B cell (primary cell): Measurements from ENCODE around the gene TRIB2. TPM values are rescaled to one million over a fixed set of nuclear protein-coding genes. Genes with fewer than 3 reads are reported as not detected.

Experiments used
- ATAC-seq: fragments of 200-7000 bp; cut with Tn5 transposase; one replicate; pipeline ENCODE4 v1.10.0; 2021; ENCODE audit warnings: low read depth, mild to moderate bottlenecking, moderate number of reproducible peaks, moderate library complexity
- CTCF ChIA-PET: fragments of 350-600 bp; sonication (Branson Sonifier 250); formaldehyde crosslinking; loops from one replicate; lab custom pipeline; 2021; ENCODE audit warnings: antibody characterized with exemption, inconsistent platforms; lab: Charles Lee
- POLR2A ChIA-PET: fragments of 350-600 bp; sonication (Branson Sonifier 250); formaldehyde crosslinking; loops from one replicate; lab custom pipeline; 2021; ENCODE audit warnings: antibody characterized with exemption; lab: Charles Lee
- DNase-seq: peaks from one replicate; pipeline ENCODE4 v3.0.0; 2013
- H2AFZ ChIP-seq: 2 replicates; pipeline ENCODE4 v1.6.1; 2012; ENCODE audit warnings: mild to moderate bottlenecking, low read depth, low read length; ENCODE audit not compliant: insufficient read depth, poor library complexity, severe bottlenecking
- H3K27ac ChIP-seq, 2 donors: 1 replicate in 1 of 2; 2 replicates in 1 of 2; pipeline ENCODE4 v1.5.1; 2012 to 2013; ENCODE audit warnings: low read length in 2 of 2, mild to moderate bottlenecking in 2 of 2, moderate library complexity in 1 of 2
- H3K27me3 ChIP-seq, 4 experiments: fragments of 200-600 bp in 1 of 4; sonication (generic) in 1 of 4; replicated peaks in 1 of 4; 1 replicate in 2 of 4; 2 replicates in 2 of 4; pipeline versions ENCODE4 v1.6.1 to v1.7.0; 2013 to 2016; ENCODE audit warnings: low read length in 3 of 4, mild to moderate bottlenecking in 2 of 4, mixed read lengths in 1 of 4, moderate library complexity in 1 of 4; ENCODE audit not compliant: insufficient read depth in 4 of 4, control insufficient read depth in 3 of 4; ENCODE audit errors: control extremely low read depth in 1 of 4
- H3K36me3 ChIP-seq, 2 experiments: replicated peaks in 1 of 2; 1 replicate in 1 of 2; 2 replicates in 1 of 2; pipeline versions ENCODE4 v1.6.1 to v1.7.1; 2013; ENCODE audit warnings: low read length in 1 of 2; ENCODE audit not compliant: insufficient read depth in 2 of 2, control insufficient read depth in 1 of 2; ENCODE audit errors: control extremely low read depth in 1 of 2, extremely low read depth in 1 of 2
- H3K4me1 ChIP-seq, 2 donors: fragments of 200-600 bp in 1 of 2; sonication (generic) in 1 of 2; 1 replicate in 1 of 2; 2 replicates in 1 of 2; pipeline versions ENCODE4 v1.5.1 to v1.6.1; 2013 to 2017; ENCODE audit warnings: low read length in 2 of 2; ENCODE audit not compliant: control insufficient read depth in 2 of 2, insufficient read depth in 2 of 2
- H3K4me2 ChIP-seq: replicated peaks from 2 replicates; pipeline ENCODE3; 2012; ENCODE audit warnings: mild to moderate bottlenecking, low read depth, low read length; ENCODE audit not compliant: poor library complexity, severe bottlenecking
- H3K4me3 ChIP-seq, 5 experiments: fragments of 200-600 bp in 1 of 5; sonication (generic) in 1 of 5; 1 replicate in 3 of 5; 2 replicates in 2 of 5; pipeline versions ENCODE4 v1.5.1 to v1.7.0; 2011 to 2016; ENCODE audit warnings: low read length in 4 of 5, mild to moderate bottlenecking in 4 of 5, low read depth in 2 of 5, control low read depth in 1 of 5, moderate library complexity in 1 of 5; ENCODE audit not compliant: insufficient read depth in 1 of 5; ENCODE audit errors: control extremely low read depth in 1 of 5, extremely low read depth in 1 of 5
- H3K79me2 ChIP-seq: fragments of 200-600 bp; sonication (generic); one replicate; pipeline ENCODE4 v1.6.0; 2016; ENCODE audit warnings: low read length; ENCODE audit not compliant: control insufficient read depth, insufficient read depth
- H3K9ac ChIP-seq: fragments of 200-600 bp; sonication (generic); 2 replicates; pipeline ENCODE4 v1.6.1; 2017; ENCODE audit warnings: mild to moderate bottlenecking, low read length, moderate library complexity
- H3K9me3 ChIP-seq, 3 donors: one replicate each; pipeline versions ENCODE4 v1.6.1 to v1.7.1; 2013; ENCODE audit warnings: low read length in 2 of 3; ENCODE audit not compliant: control insufficient read depth in 2 of 3, insufficient read depth in 1 of 3; ENCODE audit errors: control extremely low read depth in 1 of 3
- H4K20me1 ChIP-seq: 2 replicates; pipeline ENCODE4 v1.6.0; 2012; ENCODE audit warnings: mild to moderate bottlenecking, low read length; ENCODE audit not compliant: insufficient read depth, control insufficient read depth, poor library complexity, severe bottlenecking
- H3K27ac Mint-ChIP-seq: one replicate; pipeline ENCODE4 v1.8.0; 2021; ENCODE audit warnings: mixed read lengths
- H3K27me3 Mint-ChIP-seq: one replicate; pipeline ENCODE4 v1.8.0; 2021; ENCODE audit warnings: mixed read lengths
- H3K4me1 Mint-ChIP-seq: one replicate; pipeline ENCODE4 v1.8.0; 2021; ENCODE audit warnings: mixed read lengths
- H3K4me3 Mint-ChIP-seq: one replicate; pipeline ENCODE4 v1.8.0; 2021; ENCODE audit warnings: mixed read lengths
- H3K9me3 Mint-ChIP-seq: one replicate; pipeline ENCODE4 v1.8.0; 2022; ENCODE audit warnings: mixed read lengths; ENCODE audit not compliant: insufficient read depth
- EZH2 ChIP-seq: IDR thresholded peaks from 2 replicates; pipeline ENCODE4 v1.6.1; 2012; ENCODE audit warnings: borderline replicate concordance, low read depth, mild to moderate bottlenecking, moderate library complexity, low read length; ENCODE audit not compliant: insufficient read depth, poor library complexity, severe bottlenecking
- WGBS: methylation state at CpG from one replicate; pipeline ENCODE4 v1.1.5; 2013; ENCODE audit warnings: missing lambda C conversion rate; ENCODE audit not compliant: insufficient coverage; 5-methylcytosine and 5-hydroxymethylcytosine counted together
- intact Hi-C: fragments of 100-400 bp; cut with micrococcal nuclease; formaldehyde crosslinking; loops from one replicate; pipeline ENCODE4 v1.10.0; 2022
- polyA plus RNA-seq: library from polyadenylated mRNA; depleted of rRNA; stranded (reverse); fragments of >200 nt; gene quantifications from 2 replicates; pipeline ENCODE4 v1.2.3, GENCODE V29; 2012
- total RNA-seq, 2 donors: library from RNA; stranded (reverse); fragments of 120-200 nt in 1 of 2; gene quantifications; 1 replicate in 1 of 2; 2 replicates in 1 of 2; pipeline versions ENCODE4 v1.2.3 to v1.2.4, GENCODE V29; 2013 to 2022
- TF ChIP-seq, protein P1 (sequence below): fragments of 200-600 bp; IDR thresholded peaks from one replicate; pipeline ENCODE4 v1.8.0; 2022; ENCODE audit warnings: antibody characterized with exemption, mild to moderate bottlenecking

Gene TRIB2
- total and polyA plus RNA-seq, 2 donors (not counting 1 experiment from before 2014, with no cell fraction given) = 36.3 to 117 TPM

DNA sequence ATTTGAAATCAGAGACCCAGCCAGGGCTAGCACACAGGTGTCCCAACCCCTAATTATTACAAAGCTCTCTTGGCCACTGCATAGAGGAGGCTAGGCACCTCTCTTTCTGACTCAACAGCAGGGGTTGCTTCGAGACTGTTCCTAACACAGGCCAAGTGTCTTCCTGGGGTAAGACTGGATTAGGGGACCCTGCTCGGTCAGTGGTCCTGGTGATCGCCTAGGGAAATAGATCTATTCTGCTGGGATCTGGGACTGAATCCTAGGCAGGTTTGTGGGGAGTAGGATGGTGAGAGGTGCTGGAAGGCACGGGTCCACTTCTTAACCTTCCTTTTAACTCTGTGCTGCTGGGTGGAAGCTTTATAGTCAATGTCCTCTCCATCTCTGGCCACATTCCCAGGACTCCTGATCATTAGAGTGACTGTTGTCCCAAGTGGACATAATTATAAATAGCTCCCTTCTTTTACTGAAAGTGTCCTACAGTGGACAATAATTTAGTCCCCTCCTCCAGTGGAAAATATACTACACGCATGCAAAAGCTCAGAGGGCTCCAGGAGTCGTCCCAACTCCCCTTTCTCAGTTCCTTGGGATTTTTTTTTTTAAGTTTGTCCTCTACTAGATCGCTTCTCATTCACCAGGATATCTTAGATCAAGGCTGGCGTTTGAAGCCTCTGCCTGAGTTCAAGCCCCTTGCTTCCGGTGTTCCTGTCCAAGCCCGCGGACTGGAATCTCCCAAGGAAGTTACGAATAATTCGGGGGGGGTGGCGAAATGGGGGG is 1.3 kb upstream of the TRIB2 start:
- Histone ChIP-seq H3K4me1 (peaks cover 27 to 35% of the 10 kb centered on the region in 2 donors), H3K27me3 (no peaks in the 10 kb centered on the region), H3K4me2 (peak overlapping the region; percentile 97), H3K27ac (peak overlapping the region in 1 of 2 donors; percentile 46), H4K20me1 (peaks cover 10% of the 10 kb centered on the region), H3K36me3 (no peaks in the 10 kb centered on the region), H2AFZ (peak overlapping the region; percentile 99), H3K9ac (peak overlapping the region; percentile 92), H3K4me3 (peak overlapping the region in 4 of 5 experiments; percentile 56 to 99 (median 76)), H3K79me2 (peaks cover 35% of the 10 kb centered on the region), H3K9me3 (no peaks in the 10 kb centered on the region)
- ATAC-seq (no peak), DNase-seq (no peak)
- Mint-ChIP-seq H3K27ac (peak overlapping the region; percentile 90), H3K4me3 (peak overlapping the region; percentile 93), H3K9me3 (no peaks in the 10 kb centered on the region), H3K27me3 (no peaks in the 10 kb centered on the region), H3K4me1 (peaks cover 46% of the 10 kb centered on the region)
- CTCF ChIA-PET = interaction anchor here (0.5 to 4.5 kb wide), 44 partner anchors 8 to 1023 kb away, joined by 3 to 71 read pairs (median 5); no protein-coding TSS in a partner anchor
- WGBS = 30% methylated on average over 10 of the region's 14 CpGs
- POLR2A ChIA-PET = interaction anchor here (0.9 to 4.1 kb wide), 4 partner anchors 10 to 961 kb away, joined by 3 to 24 read pairs (median 6); no protein-coding TSS in a partner anchor
- no peak for TF ChIP-seq EZH2
- TF ChIP-seq, protein P1, sequence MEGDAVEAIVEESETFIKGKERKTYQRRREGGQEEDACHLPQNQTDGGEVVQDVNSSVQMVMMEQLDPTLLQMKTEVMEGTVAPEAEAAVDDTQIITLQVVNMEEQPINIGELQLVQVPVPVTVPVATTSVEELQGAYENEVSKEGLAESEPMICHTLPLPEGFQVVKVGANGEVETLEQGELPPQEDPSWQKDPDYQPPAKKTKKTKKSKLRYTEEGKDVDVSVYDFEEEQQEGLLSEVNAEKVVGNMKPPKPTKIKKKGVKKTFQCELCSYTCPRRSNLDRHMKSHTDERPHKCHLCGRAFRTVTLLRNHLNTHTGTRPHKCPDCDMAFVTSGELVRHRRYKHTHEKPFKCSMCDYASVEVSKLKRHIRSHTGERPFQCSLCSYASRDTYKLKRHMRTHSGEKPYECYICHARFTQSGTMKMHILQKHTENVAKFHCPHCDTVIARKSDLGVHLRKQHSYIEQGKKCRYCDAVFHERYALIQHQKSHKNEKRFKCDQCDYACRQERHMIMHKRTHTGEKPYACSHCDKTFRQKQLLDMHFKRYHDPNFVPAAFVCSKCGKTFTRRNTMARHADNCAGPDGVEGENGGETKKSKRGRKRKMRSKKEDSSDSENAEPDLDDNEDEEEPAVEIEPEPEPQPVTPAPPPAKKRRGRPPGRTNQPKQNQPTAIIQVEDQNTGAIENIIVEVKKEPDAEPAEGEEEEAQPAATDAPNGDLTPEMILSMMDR = no peak
- intact Hi-C loops = loop anchor here (1.0 to 10.0 kb wide), 16 partner anchors 101 to 1903 kb away; partner anchors contain the start of genes E2F6, LPIN1, PDIA6 and ROCK2

DNA sequence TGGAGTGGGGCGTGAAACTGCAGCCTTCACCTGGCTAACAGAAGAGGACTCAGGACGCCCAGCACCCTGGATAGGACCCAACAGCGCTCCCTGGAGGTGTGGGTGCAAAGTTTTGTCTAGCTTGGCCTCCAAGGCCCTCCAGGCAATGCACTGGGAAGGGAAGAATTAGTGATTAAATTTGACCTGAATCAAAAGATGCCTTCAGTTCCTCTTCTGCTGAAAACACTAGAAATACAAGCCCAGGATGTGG is 779 bp upstream of the TRIB2 start:
- Histone ChIP-seq H3K4me3 (peak overlapping the region; percentile 56 to 99 (median 69)), H3K4me1 (peaks cover 27 to 33% of the 10 kb centered on the region in 2 donors), H3K36me3 (no peaks in the 10 kb centered on the region), H3K27ac (peak overlapping the region; percentile 46 to 68), H3K9ac (peak overlapping the region; percentile 92), H3K27me3 (no peaks in the 10 kb centered on the region), H3K79me2 (peaks cover 40% of the 10 kb centered on the region), H4K20me1 (peaks cover 15% of the 10 kb centered on the region), H3K4me2 (peak overlapping the region; percentile 97), H2AFZ (peak overlapping the region; percentile 99), H3K9me3 (no peaks in the 10 kb centered on the region)
- TF ChIP-seq EZH2 = no peak
- TF ChIP-seq, protein P1 = peak; percentile 81
- no peaks in the 10 kb centered on the region for H3K9me3 Mint-ChIP-seq
- intact Hi-C loops = loop anchor here (1.0 to 10.0 kb wide), 16 partner anchors 101 to 1904 kb away; partner anchors contain the start of genes E2F6, LPIN1, PDIA6 and ROCK2
- 6% methylated on average over 3 of the region's 3 CpGs for WGBS
- ChIA-PET CTCF (interaction anchor here (0.7 to 4.5 kb wide), 49 partner anchors 8 to 1023 kb away, joined by 3 to 71 read pairs (median 4); no protein-coding TSS in a partner anchor), POLR2A (interaction anchor here (0.9 to 4.1 kb wide), 4 partner anchors 9 to 962 kb away, joined by 3 to 24 read pairs (median 6); no protein-coding TSS in a partner anchor)
- peak overlapping the region; percentile 93 for H3K4me3 Mint-ChIP-seq
- H3K27me3 Mint-ChIP-seq = no peaks in the 10 kb centered on the region
- ATAC-seq = peak; percentile 23
- DNase-seq = peak; percentile 83
- peak overlapping the region; percentile 90 for H3K27ac Mint-ChIP-seq
- peaks cover 46% of the 10 kb centered on the region for H3K4me1 Mint-ChIP-seq
